GM21723 (cell line): ENCODE data around the gene PATL2.
"Not testable (repeated sequence)": the region's sequence is repeated elsewhere in the genome, so short reads cannot be mapped to it uniquely, and the experiment has no call there.

Source experiments
- ATAC-seq: cut with Tn5 transposase; IDR thresholded peaks from one replicate; pipeline ENCODE4 v1.9.1; 2021; ENCODE audit warnings: mild to moderate bottlenecking, moderate library complexity; ENCODE audit not compliant: unreplicated experiment

PATL2 gene

DNA sequence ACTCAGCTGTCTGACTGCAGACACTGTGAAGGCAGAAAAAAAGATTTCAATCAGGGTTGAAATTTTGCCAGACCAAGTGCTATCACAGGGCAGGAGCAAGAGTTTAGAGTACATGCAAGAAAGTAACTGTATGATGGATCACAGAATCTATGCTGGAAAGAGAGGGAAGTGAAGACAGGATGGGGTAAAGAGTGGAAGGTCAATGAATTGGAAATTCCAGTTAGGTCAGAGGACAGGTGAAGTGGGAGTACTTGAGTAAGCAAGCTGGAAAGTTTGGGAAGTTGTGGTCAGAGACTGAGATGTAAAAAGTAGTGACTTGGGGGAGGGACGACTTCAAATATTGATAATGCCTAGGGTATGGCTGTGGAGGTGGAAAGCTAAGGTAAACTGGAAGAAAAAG, 54.8 kb downstream of the PATL2 start:
- ATAC-seq = no peak

DNA sequence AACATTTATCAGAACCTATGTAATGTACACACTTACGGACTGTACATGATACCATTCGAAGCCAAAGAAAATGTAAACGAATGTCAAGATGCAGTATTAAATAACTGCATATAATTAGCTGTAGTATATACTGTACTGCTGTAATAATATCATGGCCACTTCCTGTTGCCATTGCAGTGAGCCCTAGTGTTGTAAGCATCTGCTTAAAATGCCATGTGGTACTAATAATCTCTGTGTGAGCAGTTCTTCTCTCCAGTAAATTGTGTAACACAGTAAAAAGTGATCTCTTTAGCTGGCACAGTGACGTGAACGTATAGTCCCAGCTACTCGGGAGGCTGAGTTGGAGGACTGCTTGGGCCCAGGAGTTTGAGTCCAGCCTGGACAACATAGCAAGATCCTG, 56.3 kb downstream of the PATL2 start:
- ATAC-seq = no peak

DNA sequence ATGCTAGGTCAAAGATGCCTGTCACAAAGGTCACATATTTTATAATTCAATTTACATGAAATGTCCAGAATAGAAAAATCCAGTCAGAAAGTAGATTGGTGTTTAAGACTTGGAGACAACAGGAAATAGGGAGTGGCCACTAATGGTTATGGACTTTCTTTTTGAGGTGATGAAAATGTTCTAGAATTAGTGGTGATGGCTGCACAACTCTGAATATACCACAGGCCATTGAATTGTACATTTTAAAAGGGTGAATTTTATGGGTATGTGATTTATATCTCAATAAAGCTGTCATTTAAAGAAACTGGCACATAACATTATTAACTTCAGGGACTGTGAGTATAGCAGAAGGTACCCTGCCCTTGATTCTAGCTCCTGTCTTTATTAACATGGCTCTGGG, 63.5 kb downstream of the PATL2 start:
- ATAC-seq = no peak

GRCh38 chr15:44647036-44647435, 64.1 kb downstream of the PATL2 start:
- ATAC-seq = no peak

GRCh38 chr15:44646460-44646859, 64.7 kb downstream of the PATL2 start:
- ATAC-seq = no peak

GRCh38 chr15:44641651-44642050, 69.5 kb downstream of the PATL2 start:
- ATAC-seq = no peak

GRCh38 chr15:44636976-44637375, 74.1 kb downstream of the PATL2 start:
- ATAC-seq = no peak

DNA sequence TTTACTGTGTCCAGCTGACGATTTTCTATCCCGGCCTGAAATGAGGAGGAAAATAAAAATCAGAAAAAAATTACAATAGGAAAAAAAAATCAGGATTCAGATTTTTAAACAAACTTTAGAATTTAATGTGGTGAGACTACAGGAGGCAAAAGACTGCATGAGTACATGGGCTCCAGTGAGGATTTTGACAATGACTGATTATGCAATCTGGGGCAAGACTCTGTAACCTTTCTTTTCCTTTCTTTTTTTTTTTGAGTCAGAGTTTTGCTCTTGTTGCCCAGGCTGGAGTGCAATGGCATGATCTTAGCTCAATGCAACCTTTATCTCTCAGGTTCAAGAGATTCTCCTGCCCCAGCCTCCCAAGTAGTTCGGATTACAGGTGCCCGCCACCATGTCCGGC, 77.5 kb downstream of the PATL2 start:
- no peak for ATAC-seq

GRCh38 chr15:44625286-44625685, 85.8 kb downstream of the PATL2 start:
- not testable (repeated sequence) for ATAC-seq

- no peak for ATAC-seq
Observed at GRCh38 chr15:44623178-44623577, 87.9 kb downstream of the PATL2 start.

GRCh38 chr15:44620081-44620480, 91.0 kb downstream of the PATL2 start:
- ATAC-seq = no peak

GRCh38 chr15:44616974-44617373, 94.1 kb downstream of the PATL2 start:
- ATAC-seq = no peak
